CD4-positive, alpha-beta T cell treated with Interleukin-12 subunit alpha and Interleukin-12 subunit beta, for 1 hour (primary cell): ENCODE data around the gene CDC6.

ENCODE experiments used
- DNase-seq: peaks from one replicate; pipeline ENCODE4 v3.0.0-alpha.2; 2020

Gene CDC6

GRCh38 chr17:40287494-40288369, at the start of gene CDC6:
Gene CDC6 (plus strand): TSS chr17:40287879. CDS start chr17:40289421, 1,542 bp downstream.
- DNase-seq: peak; percentile 99

GRCh38 chr17:40241252-40241834, 46.3 kb upstream of the CDC6 start:
- no peak for DNase-seq

DNA sequence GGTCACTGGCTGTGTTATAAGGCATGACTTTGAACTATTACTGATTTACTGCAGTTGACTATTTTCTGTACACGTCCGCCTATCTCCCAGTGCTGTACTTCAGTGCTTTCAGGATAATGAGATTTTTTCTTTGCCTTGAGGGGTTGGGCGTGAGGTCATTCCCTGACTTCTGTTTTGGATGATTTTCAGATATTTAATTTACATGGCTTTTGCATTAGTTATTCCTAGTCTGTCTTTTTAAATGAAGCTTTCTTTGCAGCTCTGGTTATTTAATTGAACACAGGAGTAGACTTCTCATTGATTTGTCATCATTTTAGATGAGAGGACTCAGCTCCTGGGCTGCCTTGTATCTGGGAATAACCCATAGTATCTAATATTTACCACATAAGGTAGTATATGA, 44.9 kb upstream of the CDC6 start:
- DNase-seq: no peak

DNA sequence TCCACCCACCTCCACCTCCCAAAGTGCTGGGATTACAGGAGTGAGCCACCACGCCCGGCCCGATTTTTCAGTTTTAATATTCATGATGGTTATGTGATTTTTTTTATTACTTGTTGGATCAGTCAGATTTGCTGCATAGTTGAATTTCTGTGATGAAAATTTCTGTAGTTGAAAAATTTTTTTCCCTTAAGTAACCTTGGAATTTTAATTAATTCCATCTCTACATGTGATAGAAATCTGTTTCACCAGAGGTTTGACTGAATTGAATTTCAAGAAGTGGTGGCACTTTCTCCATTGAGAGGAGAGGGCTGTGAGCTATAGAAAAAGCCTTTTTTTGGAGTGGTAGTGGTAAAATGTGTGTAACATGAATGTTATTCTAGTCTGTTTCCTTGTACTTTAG, 43.9 kb upstream of the CDC6 start:
- no peak for DNase-seq

GRCh38 chr17:40244255-40244654, 43.4 kb upstream of the CDC6 start:
- DNase-seq: no peak

DNA sequence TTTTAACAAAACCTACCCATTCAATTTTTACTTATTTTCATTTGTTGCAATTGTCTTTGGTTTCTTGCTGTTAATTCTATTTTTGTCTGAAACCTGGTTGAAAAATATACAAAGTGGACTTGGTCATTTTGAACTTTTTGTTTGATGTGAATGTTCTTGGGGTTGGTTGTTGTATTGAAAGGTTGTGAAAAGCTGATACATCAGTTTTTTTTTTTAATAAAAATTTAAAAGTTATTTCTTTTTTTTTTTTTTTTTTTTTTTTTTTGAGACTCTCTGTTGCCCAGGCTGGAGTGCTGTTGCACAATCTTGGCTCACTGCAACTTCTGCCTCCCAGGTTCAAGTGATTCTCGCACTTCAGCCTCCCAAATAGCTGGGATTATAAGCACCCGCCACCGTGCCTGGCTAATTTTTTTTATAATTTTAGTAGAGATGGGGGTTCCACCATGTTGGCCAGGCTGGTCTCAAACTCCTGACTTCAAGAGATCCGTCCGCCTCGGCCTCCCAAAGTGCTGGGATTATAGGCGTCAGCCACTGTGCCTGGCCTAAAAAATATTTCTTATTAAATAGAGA, 39.7 kb upstream of the CDC6 start:
- DNase-seq: no peak

DNA sequence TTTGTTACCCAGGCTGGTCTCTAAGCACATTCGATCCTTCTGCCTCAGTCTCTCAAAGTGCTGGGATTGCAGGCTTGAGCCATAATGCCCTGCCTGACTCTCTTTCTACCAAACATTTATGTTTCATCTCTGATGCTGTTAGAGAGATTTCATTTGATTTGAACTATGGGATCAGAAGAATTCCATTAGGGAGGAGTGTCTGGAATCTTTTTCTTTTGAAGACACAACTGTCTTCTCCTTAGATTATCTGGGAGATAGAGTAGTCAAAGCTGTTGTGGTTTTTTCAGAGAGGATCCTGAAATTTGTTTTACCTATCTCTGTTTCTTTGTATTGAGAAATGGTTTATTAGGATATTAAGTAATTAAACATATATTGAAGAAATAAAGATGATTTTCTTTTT, 39.2 kb upstream of the CDC6 start:
- DNase-seq: no peak

DNA sequence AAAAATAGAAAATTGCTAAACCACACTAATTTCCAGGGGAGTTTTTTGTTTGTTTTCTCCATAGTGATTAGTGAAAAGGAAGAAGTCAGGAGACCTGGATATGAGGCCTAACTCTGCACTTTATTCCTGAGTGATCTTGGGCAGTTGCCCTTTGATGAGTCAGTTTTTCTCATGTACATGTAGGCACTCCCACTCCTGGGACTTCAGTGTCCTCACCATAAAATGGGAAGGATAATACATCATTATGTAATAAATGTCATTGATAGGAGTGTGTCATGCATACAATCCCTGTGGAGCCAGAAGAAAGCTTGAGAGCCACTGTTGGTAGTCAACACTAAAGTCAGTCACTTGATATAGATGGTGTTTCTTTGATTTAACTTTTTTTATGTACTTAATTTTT, 36.1 kb upstream of the CDC6 start:
- no peak for DNase-seq

DNA sequence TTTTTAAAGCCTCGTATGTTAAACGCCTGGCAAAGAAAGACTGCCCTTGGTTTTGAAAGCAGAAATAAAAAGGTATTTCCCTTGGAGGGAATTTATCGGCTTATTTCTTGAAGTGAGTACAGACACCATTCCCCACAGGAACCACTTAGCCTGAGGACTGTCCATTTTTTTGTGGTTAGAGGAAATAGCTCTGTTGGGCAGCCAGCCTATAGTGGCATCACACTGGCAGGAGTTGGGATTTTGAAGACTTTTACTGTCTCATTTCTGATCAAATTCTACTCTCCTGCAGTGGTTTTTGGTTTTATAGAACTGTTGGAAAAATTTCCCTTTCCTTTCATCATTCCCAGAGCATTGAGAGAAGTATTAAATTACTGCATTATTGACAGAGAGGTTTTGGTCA, 34.1 kb upstream of the CDC6 start:
- DNase-seq: no peak

DNA sequence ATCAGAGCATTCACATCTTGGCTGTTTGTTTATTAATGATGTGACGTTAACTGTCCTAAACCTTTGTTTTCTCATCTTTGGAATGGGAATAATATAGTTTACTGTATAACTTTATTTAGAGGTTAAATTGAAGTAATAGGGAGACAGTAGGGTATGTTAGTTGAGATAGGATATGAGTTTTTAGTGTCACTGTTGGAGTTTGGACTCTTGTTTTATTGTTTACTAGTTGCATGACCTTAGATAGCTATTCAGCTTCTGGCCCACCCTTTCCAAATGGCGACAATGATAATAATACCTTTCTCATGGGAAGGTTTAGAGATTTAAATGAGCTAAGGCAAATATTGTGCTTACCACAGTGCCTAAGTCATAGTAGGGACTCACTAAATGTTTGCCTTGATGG, 28.2 kb upstream of the CDC6 start:
- DNase-seq: no peak

- no peak for DNase-seq
Measured at GRCh38 chr17:40260528-40260927, 27.2 kb upstream of the CDC6 start.

DNA sequence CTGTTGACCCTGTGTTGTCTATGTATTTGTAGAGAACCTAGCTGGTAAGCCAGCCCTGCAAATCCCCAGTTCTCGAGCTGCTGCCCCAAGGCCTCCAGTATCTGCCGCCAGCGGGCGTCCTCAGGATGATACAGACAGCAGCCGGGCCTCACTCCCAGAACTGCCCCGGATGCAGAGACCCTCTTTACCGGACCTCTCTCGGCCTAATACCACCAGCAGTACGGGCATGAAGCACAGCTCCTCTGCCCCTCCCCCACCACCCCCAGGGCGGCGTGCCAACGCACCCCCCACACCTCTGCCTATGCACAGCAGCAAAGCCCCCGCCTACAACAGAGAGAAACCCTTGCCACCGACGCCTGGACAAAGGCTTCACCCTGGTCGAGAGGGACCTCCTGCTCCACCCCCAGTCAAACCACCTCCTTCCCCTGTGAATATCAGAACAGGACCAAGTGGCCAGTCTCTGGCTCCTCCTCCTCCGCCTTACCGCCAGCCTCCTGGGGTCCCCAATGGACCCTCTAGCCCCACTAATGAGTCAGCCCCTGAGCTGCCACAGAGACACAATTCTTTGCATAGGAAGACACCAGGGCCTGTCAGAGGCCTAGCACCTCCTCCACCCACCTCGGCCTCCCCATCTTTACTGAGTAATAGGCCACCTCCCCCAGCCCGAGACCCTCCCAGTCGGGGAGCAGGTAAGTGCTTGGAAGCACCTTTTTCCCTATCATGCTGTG, 23.1 kb upstream of the CDC6 start:
- no peak for DNase-seq

DNA sequence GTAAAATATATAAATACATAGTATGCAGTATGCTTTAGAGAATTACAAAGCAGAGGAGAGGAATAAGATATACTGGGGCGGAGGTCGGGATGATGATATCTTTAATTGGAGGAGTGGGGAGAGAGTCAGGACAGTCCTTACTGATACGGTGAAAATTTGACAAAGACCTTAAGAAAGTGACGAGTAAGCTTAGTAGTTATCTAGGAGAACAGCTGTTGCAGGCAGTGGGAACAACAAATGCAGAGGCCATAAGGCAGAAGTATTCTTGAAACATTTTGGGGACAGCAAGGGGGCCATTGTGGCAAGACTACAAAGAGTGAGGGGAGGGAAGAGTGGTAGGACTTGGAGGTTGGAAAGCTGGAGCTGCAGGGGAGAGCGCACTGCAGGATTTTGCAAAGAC, 22.3 kb upstream of the CDC6 start:
- no peak for DNase-seq

- DNase-seq: no peak
Measured at GRCh38 chr17:40266882-40267281, 20.8 kb upstream of the CDC6 start.

GRCh38 chr17:40268141-40268712, 19.5 kb upstream of the CDC6 start:
- no peak for DNase-seq

DNA sequence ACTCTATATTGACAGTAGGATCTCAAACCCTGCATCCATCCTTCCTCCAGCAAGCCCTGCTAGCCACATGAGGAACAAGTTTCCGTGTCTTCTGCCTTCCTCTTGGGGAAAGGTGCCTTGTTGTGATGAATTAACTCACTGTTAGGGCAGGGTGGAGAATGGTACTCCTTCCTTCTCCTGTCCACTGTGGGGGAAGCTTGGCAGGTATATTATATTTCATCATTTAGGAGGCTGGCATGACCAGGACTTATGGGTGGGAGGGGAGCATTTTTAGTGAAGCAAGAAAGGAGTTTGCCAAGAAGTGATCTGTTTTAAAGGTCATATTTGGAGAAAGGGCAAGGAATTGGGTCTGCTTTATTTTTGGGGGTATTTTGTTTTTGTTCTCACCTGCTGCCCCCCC, 9.3 kb upstream of the CDC6 start:
- DNase-seq: no peak

DNA sequence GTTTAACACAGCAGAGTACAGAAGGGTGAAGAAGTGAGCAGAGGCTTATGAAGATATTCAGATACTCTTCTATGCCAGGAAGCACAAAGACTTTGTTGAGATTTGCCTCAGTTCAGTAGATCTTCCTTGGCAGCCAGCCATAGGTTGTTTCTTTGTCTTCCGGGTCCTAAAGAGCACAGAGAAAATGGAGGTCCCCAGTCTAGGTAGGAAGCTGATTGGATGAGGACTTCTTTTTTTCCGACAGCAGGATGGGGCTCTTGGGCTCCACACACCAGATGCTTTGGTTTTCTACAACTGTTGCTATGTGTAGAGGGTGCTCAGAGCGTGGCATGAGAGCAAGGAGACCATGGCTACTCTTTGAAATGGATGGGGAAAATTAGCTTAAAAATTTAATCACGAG, 8.3 kb upstream of the CDC6 start:
- DNase-seq: no peak

- no peak for DNase-seq
Measured at GRCh38 chr17:40281663-40282062, 6.0 kb upstream of the CDC6 start.

DNA sequence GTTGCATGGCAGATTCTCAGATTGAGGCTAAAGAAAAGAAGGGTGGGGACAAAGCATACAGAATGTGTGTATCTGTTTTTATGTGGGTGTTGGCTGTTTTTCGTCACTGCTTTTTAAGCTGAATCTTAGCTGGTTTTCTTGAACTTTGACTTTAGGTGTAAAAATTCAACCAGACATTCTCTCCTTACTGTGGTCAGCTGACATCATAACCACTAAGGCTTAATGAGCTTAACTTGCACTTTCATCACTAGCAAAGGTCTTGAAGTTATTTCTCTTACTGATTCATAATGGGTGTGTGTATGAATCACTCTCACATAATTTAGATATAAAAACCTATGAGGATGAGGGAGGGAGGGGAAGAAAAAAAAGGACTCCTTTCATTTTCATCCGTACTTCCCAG, 4.0 kb upstream of the CDC6 start:
- peak; percentile 50 for DNase-seq

GRCh38 chr17:40284085-40284713, 3.5 kb upstream of the CDC6 start:
- DNase-seq: no peak

DNA sequence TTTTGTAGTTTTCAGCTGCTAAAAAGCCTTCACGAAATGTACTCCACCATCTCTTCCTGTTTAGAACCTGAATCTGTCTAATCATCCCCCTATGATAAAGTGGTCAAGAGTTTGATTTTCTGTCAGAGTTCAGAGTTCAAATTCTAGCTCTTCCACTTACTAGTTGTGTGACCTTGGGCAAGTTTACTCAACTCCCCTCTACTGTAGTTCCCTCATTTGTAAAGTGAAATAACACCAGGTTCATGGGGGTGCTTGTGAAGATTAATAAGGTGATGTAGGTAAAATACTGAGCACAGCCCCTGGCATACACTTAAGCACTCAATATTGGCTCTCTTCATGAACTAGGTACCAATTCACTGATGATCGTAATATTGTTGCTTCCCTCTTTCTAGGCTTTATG, 1.2 kb upstream of the CDC6 start:
- no peak for DNase-seq

DNA sequence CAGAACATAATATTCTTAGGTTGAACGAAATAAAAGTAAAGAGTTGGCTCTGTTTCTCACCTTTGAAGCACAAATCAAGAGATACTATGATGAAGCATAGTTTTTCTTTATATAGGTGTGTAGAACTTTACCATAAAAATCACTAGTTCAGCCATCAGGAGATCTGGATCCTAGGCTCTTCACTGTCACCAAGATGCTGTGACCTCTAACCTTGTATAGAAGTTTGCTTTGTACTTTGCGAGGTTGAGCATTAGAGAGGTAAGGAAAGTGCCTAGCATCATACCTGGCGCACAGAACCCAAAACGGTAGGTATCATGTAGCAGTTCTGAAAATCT, 553 bp upstream of the CDC6 start:
- no peak for DNase-seq
